CD4-positive, alpha-beta T cell treated with Interleukin-2 at 100 ng/mL for 4 hours (primary cell): ENCODE measurements around the gene FAM149B1.
"Not testable (repeated sequence)": the region's sequence is repeated elsewhere in the genome, so short reads cannot be mapped to it uniquely, and the experiment has no call there.

Experiments
- DNase-seq: peaks from one replicate; pipeline ENCODE4 v3.0.0-alpha.2; 2020; ENCODE audit warnings: low spot score

Gene FAM149B1

DNA sequence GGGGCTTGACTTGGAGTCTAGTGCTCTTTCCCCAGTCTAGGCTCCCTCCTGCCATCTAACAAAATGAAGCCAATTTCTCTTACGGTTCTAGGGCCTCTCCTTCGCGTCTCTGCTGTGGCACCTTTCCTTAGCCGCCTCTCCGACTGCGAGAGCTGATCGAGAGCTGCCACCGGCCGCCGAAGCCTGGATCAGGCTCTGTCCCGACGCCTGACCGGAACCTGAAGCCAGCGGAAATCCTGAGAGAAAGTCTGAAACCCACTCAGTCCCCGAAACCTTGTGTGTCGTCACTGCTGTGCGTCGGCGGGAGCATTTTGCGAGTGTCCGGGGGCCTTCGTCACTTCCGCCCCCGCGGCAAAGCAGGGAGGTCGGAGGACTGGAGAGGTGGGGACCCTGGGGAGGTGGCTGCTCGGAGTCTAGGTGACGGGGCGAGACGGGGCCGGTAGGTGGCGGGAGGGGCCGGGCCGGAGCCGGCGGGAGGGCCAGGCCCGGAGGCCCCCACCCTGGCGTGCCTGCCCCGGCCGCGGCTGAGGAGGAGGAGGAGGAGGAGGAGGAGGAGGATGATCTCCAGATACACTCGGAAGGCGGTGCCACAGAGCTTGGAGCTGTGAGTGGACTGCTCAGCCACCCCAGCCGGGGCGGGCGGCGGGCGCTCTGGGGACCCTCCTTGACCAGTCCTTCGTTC is at the start of gene FAM149B1, which contains the start of gene ECD:
Gene FAM149B1, plus strand, starts transcription at position 337 of the 682 bp plus-strand sequence. Its CDS starts 221 bp downstream, at position 558.
Gene ECD, minus strand, starts transcription at position 226 of the 682 bp plus-strand sequence. CDS start 4,071 bp downstream, outside the sequence.
- DNase-seq, result peak; percentile 89

DNA sequence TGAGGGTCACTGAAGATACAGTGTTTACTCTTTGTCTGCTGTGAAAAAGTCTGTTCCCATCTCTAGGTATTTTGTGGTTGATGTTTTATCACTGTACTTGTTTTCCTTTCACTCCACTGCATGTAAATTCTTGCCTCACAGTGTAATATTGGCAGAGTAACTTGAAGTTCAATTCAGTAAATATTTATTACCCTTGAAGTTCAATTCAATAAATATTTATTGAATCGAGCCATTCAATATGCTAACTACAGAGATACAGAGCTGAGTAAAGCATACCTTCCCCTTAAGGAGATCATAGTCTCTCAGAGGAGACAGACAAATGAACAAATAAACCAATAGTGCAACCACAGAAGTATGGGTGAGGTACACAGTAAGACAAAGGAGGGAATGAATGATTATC is 48.5 kb upstream of the FAM149B1 start:
- no peak for DNase-seq

DNA sequence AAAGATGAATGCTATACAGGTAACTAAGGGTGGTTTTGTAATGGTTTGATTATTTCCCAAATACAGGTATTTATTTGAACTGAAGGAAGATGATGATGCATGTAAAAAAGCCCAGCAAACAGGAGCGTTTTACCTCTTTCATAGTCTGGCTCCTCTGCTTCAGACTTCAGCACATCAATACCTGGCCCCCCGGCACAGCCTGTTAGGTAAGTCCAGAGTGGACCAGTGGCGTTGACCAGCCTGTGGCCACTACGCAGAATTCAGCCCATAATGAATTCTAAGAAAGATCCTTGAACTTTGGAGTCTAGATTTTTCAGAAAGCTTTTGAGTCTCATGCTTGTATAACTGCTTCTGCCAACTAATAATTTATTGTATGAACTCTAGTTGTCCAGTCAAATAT is 48.0 kb upstream of the FAM149B1 start:
- no peak for DNase-seq

DNA sequence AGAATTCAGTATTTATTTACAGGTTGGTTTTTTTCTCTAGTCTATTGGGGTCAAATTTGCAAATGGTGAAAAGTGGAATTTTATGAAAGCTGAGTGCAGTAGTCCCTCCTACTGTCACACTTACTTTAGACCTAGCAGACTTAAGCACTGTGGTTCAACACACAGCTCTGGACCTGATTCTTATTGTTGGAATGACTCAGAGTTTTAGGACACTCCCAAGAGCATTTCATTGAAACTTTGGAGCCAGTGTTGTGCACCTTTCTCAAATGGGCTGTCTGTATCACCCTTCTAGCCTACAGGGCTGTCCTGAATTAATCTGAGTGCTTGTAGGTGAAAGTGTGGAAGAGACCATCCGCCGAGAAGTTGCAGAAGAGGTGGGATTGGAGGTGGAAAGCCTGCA is 41.6 kb upstream of the FAM149B1 start:
- no peak for DNase-seq

DNA sequence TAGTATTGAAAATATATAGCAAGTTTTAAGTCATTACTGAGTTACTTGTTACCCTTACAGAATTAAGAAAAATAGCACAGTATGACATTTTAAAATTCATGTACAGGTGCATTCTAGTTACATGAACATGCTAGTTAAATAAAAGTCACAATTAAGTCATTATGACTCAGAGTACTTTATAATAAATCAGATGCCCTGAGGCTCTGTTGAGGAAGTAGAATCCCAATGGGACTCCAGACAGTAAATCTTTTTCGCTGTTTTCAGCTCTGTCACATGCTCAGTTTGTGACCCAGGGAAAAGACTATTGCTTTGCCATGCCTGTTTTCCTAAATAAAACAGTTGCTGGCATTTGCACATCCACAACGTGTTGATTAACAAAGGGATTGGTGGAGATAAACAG is 36.6 kb upstream of the FAM149B1 start:
- DNase-seq, result no peak

DNA sequence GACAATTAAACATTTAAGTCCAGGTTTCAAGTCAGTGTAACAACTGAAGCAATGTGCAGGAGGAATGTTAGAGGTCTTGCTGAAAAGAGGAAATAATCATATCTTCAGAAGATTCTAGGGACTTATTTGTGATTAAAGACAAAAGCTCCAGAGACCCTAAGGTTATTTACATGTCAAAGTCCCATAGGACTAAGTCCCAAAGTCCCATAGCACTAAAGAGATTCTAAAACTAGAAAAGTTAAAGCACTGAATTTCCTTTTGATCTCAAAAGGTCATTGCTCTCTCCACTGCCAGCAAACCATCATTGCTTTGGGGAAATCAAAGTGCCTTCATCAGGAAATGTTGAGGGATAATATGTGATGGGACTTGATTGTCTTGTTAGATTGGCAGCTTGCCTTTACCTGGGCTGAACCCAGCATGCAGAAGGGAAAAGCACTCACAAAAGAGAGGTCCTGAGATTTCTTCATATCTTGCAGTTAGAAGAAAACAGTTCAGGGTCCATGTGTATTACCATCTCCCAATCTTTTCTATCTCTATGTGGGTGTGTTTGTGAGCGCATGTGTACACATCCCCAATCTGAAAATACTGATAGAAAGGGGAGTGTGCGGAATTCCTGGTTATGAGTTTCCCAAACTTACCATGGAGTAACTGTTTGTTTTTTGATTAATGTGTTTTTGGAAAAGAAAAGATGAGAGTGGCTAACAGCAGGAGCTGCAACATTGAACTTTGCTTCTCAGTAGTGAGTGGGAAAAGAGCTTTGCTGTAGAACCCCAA is 35.8 kb upstream of the FAM149B1 start:
- no peak for DNase-seq

DNA sequence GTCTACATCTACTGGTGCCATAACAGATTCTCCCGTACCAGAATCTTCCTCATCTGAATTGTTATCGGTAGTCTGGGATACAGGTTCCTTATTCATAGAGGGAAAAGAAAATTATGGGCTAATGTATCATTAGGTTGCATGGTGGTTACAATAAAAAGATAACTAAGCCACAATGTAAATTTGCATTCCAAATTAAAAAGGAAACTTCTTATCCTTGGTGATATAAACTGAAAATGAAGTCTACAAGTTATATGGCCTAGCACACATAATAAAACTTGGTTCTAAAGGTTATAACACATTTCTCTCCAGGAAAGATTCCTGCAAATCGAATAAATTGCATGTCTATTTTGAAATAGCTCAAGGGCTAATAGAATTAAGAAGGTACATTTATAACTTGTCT is 33.2 kb upstream of the FAM149B1 start:
- DNase-seq, result no peak

DNA sequence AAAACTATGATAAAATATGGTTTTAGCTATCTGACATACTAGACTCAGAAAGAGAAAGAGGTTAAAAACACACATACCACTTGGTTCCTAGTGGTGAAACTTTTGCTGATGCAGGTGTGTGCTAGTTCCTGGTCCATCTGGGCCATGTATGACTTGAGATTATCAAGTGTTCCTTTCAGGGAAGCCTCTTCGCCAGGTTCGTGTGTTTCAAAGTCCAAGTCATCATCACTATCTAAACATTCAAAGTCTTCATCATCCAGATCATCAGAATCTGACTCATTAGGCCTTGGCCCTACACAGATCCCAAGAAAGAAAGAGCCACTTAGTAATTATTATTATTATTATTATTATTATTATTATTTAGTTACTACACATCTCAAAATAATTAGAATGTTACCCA is 31.3 kb upstream of the FAM149B1 start:
- DNase-seq, result no peak

DNA sequence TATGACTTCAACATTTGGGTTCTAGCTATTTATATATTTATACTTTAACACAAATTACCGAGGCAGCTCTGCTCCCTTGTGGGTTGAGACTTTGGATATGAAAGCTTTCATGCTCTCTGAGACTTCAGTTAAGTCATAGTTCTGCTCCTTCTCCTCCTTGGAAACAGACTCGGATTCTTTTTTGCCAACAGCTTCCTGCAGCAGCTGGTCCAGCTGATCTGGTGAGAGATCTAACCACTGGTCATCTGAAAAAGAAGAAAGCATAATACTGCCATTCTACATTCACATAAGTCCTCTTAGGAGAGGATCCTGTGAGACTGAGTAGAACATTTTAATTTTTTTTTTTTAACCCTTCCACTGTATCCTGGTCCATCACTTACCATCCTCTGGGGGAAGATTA is 28.7 kb upstream of the FAM149B1 start:
- no peak for DNase-seq

DNA sequence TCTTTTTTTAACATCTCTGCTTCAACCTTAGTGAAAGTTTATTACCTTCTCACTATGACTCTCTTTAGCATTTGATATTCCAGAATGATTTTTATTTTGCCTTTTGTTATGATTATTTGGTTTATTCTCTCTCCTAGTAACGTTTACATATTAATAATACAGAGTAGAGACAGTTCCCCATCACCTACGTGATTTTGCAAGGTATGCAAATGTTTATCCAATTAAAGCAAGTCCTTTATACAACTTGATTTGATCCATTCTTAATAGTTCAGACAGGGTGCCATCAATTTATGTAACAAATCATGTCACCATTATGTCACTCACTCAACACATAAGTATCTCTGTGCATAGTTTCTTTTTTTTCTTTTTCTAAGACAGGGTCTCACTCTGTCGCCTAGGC is 26.3 kb upstream of the FAM149B1 start:
- DNase-seq, result no peak

DNA sequence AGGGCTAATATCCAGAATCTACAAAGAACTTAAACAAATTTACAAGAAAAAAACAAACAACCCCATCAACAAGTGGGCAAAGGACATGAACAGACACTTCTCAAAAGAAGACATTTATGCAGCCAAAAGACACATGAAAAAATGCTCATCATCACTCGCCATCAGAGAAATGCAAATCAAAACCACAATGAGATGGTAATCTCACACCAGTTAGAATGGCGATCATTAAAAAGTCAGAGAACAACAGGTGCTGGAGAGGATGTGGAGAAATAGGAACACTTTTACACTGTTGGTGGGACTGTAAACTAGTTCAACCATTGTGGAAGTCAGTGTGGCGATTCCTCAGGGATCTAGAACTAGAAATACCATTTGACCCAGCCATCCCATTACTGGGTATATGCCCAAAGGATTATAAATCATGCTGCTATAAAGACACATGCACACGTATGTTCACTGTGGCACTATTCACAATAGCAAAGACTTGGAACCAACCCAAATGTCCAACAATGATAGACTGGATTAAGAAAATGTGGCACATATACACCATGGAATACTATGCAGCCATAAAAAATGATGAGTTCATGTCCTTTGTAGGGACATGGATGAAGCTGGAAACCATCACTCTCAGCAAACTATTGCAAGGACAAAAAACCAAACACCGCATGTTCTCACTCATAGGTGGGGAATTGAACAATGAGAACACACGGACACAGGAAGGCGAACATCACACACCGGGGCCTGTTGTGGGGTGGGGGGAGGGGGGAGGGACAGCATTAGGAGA is 17.1 kb upstream of the FAM149B1 start:
- not testable (repeated sequence) for DNase-seq

DNA sequence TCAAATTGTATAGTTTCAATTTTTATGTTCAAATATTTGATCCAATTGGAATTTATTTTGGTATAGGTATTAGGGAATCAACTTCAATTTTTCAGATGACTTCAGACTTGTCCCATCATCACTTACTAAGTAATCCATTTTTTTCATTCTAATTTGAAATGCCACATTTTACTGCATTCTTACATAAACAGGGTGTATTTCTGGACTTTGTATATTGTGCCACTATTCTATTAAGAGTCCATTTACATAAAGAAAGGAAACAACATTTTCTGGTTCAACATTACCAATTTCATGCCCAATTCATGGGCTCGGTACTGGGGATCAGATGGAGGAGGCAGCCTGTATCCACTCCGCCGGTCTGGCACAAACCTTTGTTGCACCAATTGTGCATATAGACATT is 15.9 kb upstream of the FAM149B1 start:
- no peak for DNase-seq

DNA sequence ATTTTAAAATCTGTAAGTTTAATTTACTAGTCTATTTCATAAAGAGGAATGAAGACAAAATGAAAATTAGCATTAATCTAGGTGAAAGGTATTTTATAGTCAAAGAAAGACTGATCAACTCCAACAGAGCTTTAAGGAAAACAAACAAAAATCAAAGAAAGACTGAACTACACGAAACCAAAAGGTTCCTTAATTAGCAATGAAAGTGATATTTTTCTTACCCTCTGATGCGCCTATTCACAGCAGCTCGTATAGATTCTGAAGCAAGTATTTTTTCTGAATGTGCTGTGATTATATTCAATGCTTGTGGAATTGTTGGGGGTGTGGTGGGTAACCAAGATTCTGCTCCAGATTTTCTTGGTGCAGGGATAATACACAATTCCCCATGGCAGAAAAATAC is 11.9 kb upstream of the FAM149B1 start:
- DNase-seq, result no peak

DNA sequence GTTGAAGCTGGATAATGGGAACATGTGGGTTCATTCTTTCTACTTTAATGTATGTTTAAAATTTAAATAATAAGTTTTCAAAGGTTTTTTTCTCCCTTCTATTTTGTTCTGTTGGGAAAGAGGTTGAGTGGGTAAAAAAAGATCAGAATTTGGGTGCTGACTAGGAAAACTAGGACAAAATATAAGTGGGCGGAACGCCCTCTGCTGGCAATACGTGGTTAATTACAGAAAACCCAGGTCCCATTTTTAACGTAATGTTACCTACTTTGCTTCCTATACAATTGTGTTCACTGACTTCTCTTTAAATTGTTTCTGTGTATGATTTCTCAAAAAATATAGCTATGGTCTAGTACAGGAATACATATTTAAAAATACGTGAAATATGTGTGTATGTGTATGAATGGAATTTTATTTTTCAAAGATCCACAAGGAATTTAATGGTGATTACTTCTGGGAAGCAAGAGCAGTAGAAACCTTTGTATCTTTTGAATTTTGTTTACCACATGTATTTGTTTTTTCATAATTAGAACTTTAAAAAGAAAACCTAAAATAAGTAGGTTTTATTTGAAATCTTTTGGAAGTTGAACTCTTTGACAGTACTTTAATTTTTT is 8.8 kb upstream of the FAM149B1 start:
- peak; percentile 72 for DNase-seq

DNA sequence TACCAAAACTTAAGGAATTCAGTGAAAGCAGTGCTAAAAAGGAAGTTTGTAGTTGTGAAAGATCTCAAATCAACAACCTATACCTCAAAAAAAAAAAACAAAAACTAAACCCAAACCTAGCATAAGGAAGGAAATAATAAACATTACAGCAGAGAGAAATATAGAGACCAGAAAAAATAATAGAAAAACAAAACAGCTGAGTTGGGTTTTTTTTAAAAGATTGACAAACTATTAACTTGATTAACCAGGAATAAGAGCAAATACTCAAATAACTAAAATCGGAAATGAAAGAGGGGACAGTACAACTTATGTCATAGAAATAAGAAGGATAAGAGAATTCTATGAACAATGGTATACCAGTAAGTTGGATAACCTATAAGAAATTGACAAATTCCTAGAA is 6.8 kb upstream of the FAM149B1 start:
- DNase-seq, result no peak

DNA sequence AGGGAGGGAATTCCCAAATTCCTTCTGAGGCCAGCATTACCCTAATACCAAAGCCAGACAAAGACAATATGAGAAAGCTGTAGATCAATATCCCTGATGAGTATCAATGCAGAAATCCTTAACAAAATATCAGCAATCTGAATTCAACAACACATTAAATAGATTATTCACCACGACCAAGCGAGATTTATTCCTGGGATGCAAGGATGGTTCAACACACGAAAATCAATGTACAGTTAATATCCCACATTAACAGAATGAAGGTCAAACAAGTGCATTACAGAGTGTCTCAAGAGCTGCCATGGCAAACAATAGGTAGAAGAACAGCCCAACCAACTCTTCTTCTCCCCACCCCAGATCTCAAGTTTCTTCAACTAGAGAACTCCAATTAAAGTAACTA is 6.3 kb upstream of the FAM149B1 start:
- no peak for DNase-seq

DNA sequence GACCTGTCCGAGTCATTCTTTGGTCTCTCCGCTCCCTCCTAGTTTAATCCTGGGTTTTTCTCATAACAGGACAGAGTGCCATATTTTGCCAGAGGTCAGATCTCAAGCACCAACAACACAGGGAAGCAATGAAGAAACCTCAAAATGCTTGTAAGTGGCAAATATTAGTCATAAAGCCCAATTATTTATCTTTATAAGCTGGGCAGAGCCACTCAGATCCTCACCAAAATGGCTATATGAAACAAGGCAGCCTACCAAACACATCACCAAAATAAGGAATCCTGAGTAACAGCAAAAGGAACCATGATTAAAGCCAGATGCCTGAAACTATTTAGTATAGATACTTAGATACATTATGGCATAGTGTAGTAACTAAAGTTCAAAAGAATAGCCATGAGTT is 4.8 kb upstream of the FAM149B1 start:
- no peak for DNase-seq

DNA sequence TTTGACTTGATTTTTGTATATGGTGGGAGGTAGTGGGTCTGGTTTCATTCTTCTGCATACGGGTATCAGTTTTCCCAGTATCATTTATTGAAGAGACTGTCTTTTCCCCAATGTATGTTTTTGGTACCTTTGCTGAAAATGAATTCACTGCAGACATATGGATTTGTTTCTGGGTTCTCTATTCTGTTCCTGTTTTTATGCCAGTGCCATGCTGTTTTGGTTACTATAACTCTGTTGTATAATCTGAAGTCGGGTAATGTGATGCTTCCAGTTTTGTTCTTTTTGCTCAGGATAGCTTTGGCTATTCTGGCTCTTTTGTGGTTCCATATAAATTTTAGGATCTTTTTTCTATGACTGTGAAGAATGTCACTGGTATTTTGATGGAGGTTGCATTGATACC is 947 bp upstream of the FAM149B1 start:
- no peak for DNase-seq

DNA sequence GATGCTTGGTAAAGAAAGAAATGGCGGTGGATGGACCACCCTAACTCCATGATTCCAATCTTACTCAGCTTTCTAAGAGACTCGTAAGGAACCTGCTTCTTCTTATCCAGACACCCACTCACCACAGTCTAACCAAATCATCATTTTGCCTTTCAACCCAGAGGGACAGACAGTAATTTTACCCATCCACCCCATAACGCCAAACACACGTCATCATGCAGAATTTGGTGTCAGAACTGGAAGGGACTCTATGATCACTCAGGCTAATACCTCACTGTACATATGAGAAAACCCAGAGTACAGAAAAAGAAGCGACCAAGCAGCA is 499 bp upstream of the FAM149B1 start:
- DNase-seq, result no peak

DNA sequence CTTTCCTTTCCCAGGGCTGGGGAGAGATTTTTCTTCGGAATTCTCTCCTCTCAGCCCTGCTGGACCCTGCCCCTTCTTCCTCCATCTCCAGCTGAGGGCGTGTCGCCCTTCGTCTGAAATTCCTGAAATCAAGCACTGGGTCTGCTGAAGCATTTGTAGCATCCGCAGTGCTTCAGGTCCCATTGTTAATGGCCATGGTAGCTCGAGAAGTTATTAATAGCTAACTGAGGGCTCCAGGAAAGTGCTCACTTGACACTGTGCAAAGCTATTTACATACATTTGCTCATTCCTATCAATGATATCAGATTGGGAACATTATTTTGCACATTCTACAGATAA is 515 bp downstream of the FAM149B1 start:
- no peak for DNase-seq

DNA sequence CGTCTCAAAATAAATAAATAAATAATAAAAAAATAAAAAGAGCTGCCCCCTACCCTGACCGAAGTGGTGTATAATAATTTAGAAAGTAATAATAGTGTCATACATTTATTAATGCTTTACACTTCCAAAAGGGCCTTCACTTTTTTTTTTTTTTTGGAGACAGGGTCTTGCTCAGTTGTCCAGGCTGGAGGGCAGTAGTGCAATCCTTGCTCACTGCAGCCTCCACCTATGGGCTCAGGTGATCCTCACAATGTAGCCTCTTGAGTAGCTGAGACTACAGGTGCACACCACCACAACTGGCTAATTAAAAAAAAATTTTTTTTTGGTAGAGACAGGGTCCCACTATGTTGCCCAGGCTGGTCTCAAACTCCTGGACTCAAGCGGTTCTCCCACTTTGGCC is 1.4 kb downstream of the FAM149B1 start:
- no peak for DNase-seq

DNA sequence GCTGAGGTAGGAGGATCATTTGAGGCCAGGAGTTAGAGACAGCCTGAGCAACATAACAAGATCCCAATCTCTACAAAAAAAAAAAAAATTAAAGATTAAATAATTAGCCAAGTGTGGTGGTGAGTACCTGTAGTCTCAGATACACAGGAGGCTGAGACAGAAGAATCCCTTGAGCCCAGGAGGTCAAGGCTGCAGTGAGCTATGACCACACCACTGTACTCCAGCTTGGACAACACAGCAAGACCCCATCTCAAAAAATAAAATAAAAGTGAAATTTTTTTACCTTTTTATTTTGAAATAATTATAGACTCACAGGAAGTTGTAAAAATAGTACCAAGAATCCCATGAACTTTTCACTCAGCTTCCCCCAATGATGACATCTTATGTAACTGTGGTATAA is 4.9 kb downstream of the FAM149B1 start:
- no peak for DNase-seq
